Suppressor macrophage (primary cell): ENCODE measurements around the gene MGP.
A peak's percentile ranks its signal among the peaks of the same experiment; 100 is the strongest.

Source experiments
- DNase-seq, 4 experiments: peaks; one replicate each; pipeline ENCODE4 v3.0.0-alpha.2; 2020 to 2022
- total RNA-seq, 17 experiments: gene quantifications; one replicate each; lab custom pipeline; 2026; ENCODE audit warnings: mixed read lengths in 6 of 17, inconsistent platforms in 3 of 17; lab: John Stamatoyannopoulos, UW

MGP gene
- total RNA-seq = 0 to 0.77 (median 0) reads per million in 17 experiments

- no peak for DNase-seq
Measured at GRCh38 chr12:14885718-14886221, at the start of gene MGP. TSS of gene MGP (minus strand) at chr12:14885854. CDS start at chr12:14885791, 63 bp downstream.

GRCh38 chr12:14935031-14935430, 49.4 kb upstream of the MGP start:
- DNase-seq = no peak

GRCh38 chr12:14934511-14934910, 48.9 kb upstream of the MGP start:
- DNase-seq = no peak

DNA sequence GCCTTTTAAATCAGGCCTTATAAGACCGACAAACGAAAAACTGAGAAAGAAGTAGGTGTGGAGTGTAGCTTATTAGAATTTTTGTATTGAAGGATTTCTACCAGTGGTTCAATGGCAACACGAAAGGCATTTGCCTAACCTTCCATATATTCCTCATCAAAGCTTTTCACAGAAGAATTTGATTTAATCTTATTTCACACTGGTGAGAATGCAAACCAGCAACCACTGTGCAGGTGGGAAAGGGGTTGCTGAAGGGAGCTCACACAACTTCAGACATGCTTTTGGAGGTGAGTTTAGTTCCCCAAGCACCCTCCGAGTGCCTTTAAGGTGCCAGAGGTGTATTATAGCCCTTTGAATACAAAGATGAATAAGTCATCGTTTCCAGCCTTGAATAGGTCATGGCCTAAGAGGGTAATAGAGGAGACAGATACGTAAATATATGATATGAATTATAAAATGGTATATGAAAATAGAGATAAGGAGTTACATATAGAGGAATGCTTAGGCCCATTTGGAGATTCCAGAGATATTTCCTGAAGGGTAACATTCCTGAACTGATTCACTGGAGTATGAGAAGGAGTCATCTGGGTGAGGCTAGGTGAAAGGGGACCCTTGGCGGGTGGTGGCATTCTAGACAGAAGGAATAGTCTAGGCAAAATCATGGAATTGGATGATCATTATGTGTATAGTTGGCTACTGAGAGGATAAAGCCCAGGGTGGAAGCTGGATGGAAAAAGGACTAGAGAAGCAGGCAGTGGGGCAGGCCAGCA, 46.3 kb upstream of the MGP start:
- no peak for DNase-seq

DNA sequence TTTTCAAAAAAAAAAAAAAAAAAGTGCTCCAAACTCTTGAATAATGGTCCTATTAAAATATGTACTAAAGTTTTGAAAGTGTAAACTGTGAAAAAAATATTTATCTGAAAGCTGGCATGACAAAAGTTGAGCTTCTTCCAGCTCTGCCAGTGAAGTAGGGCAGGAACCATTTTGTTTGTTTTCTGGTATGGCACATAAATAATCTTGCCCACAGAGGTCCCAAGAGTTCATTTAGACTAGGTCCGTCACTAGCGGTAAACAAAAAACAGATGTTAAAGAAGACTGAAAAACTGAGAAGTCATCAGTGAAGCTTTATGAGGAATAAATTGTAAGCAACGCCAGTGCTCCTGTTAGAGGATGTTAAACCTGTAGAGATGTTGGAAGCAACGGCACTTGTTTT, 45.7 kb upstream of the MGP start:
- DNase-seq = no peak

DNA sequence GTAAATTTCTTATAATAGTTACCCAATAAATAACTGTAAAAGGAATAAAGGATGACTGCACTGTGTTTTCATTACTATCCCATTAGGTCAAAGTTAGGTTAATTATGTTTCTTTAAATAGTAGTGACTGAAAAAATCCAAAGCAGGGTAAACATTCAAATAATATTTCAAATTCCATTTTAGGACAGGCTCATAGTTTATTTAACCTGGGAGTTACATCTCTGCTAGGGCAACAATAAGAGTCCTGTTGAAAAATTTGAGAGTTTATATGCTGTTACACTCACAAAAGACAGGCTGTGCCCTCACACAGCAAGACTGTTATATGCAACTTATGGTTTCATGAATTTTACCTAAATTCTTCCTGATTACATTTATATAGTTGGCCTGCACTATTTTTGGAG, 44.6 kb upstream of the MGP start:
- no peak for DNase-seq

DNA sequence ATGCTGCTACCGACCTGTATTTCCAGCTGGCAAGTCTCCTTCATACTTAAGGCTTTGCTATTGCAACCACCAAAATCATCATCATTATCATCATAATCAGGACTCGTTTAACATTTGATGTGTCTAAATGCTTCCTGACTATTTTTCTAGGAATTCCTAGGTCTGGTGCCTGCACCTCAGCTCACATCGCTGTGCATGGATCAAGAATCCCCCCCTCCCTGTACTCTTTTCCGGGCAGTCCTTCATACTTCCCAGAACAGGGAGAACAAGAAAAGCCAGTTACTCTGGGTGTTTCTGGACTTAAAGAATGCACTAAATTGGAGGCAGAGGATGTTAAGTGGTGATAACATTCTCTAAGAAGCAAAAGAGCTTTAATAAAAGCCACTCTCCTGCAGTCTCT, 43.3 kb upstream of the MGP start:
- DNase-seq = no peak

DNA sequence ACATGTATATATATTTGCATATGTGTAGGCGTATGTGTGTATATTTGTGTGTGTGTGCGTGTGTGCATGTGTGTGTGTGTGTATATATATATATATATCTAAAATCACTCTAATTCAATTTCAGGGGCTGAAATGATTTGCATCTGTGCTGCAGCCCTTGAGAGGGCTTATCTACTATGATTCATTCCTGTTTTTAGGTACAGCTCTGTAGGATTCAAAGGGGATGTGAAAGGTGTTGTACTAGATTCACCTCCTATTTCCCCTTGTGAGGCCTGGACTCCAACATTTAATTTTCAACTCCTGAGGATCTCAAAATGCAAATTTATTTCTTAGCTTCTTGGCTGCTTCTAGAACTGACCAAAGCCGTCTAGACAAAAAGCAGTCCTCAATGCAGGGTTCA, 41.6 kb upstream of the MGP start:
- no peak for DNase-seq

DNA sequence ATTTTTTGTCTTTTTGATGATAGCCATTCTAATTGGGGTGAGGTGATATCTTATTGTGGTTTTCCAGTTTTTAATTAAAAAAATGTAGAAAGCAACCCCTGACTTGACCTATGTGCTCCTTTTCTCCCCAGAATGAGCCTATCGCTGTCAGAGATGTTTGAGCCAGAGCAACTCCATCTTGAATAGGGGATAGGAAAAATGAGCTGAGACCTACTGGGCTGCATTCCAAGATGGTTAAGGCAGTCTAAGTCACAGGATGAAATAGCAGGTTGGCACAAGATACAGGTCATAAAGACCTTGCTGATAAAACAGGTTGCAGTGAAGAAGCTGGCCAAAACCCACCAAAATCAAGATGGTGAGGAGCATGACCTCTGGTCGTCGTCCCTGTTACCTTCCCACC, 38.9 kb upstream of the MGP start:
- DNase-seq = no peak

DNA sequence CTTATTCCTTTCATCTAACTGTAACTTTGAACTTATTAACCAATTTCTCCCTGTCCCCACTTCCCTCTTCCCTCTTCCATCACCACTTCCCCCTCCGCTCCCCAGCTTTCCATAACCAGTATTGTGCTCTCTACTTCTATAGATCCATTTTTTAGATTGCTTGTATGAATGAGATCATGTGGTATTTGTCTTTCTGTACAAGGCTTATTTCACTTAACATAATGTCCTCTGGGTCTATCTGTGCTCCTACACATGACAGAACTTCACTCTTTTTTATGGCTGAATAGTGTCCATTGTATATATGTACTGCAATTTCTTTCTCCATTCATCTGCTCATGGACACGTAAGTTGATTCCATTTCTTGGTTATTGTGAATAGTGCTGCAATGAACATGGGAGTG, 38.3 kb upstream of the MGP start:
- DNase-seq = peak; percentile 4 to 29 (median 24)

- no peak for DNase-seq
Measured at GRCh38 chr12:14921218-14921617, 35.6 kb upstream of the MGP start.

DNA sequence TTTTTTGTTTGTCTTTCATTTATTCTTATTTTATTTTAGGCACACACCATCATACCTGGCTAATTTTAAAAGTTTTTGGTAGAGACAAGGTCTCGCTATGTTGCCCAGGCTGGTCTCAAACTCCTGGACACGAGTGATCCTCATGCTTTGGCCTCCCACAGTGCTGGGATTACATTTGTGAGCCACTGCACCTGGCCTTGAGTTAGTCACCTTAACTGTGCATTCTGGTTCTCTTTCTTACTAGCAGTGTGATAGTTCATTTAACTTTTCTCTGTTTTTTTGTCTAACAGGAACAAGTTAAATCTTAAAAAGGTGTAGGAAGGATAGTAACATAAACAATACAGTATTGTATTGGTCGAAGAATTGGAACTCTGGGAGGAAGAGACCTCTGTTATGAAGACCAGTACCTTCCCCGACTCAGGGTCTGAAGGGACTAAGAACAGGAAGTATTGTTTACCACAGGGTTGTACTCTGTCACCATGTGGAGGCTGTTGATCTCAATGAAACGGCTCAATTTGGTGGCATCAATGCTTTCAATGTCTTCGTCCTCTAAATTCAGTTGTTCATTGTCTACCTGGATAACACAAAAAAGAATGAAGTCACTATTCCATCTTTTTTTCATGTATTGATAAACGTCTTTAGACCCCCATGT, 34.9 kb upstream of the MGP start:
- no peak for DNase-seq

DNA sequence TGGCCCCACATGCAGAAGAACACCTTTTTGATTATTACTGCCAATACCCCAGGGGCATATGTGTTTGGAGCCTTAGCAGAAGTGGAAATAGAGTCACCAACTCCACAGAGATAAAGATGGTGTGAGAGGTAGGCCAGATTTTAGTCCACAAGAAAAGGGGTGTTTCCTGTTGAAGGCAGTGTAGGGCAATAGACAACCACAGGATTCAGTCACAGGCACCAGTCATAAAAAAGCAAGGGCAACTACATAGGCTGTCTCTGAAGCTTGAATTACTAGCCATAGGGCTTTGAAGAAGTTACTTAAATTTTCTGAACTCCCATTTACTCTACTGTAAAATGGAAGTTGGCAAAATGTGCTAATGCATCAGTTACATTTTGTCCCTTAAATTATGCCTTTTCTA, 33.8 kb upstream of the MGP start:
- no peak for DNase-seq

GRCh38 chr12:14915736-14916135, 30.1 kb upstream of the MGP start:
- DNase-seq = no peak

DNA sequence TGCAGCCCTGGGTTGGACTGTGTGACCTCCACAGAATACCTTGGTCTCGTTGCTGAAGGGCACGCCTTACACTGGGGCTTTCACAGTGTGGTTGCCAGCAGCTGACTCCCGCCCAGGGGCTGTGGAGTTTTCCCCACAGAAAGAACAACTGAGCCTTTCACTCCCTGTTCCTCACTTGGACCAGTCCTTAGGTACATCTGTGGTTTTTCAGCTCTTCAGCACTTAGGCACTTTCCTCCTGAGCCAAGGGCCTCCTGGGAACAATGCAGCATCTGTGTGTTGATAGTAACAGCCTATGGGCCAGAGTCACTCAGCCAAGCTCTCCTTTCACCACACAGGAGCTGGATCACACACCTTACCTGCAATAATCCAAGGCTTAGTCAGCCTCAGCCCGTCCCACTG, 27.7 kb upstream of the MGP start:
- DNase-seq = no peak

GRCh38 chr12:14911131-14911530, 25.5 kb upstream of the MGP start:
- DNase-seq = no peak

DNA sequence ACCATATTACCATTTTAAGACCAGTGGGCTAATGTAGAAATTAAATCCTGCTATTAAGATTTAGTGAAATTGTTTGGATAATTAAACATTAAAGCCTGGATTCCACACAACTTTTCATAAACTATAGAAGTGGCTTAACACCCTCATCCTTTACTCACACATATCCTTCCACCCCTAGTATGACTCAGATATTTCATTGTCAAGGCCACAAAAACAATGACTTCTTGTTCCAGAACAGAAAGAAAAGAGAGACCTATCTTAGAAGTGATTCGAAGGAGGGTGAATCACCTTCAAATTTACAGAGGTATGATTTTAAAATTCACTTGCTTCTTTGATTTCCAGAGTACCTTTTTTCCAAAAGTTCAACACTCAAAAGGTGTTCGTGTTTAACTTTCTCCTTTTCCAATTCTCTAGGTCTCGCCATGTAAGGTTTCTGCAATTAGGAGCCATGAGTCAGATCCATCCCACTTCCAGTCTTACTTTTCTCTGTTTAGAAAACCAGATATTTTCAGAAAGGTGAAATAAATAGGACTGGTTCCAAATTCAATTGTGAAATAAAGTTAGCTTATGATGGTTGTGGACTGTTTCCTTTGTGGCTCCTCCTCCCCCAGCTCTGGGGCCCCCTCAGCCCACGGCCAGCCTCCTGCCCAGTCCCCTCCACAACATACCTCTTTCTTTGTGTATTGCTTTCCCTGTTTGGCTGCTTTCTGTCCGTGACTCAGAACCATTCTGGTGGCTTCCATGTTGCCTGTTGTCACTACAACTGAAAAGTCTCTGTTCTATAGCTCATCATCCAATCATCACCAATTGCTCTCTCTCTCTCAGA, 24.6 kb upstream of the MGP start:
- no peak for DNase-seq

GRCh38 chr12:14907953-14908352, 22.3 kb upstream of the MGP start:
- DNase-seq = peak in 1 of 4 experiments; percentile 11

- DNase-seq = no peak
Measured at GRCh38 chr12:14906114-14906513, 20.5 kb upstream of the MGP start.

GRCh38 chr12:14905269-14906004, 19.8 kb upstream of the MGP start:
- DNase-seq = no peak

GRCh38 chr12:14904854-14905253, 19.2 kb upstream of the MGP start:
- DNase-seq = no peak

DNA sequence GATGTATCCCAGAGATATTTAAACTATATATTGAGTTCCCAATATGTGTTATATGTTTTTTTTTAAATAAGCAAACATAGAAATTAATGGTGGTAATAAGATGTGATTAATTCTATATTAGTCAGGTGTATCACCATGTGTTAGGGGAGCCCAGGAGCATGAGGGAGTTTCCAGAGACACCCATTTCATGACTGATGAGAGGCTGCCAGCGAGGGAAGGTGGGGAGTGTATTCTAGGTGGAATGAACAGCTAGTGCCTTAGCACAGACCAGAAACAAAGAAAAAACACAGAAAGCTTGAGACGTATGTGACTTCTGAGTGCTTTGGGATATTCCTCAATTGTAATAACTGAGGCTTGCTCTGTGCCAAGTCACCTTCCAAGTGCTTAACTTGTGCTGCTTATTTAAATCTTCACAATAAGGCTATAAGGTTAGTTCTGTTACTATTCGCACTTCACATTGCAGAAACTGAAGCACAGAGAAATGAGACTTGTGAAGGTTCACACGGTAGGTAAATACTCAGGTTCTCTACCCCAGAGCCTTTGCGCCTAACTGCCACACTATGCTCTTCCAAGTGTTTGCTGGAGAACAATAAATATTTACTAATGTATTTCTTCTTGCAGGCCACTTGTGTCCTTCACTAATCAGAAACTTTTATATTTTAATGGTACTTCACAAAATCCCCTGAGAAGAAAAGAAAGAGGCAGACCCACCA, 17.9 kb upstream of the MGP start:
- no peak for DNase-seq
